ENCODE data around the gene DMXL2.

DNA sequence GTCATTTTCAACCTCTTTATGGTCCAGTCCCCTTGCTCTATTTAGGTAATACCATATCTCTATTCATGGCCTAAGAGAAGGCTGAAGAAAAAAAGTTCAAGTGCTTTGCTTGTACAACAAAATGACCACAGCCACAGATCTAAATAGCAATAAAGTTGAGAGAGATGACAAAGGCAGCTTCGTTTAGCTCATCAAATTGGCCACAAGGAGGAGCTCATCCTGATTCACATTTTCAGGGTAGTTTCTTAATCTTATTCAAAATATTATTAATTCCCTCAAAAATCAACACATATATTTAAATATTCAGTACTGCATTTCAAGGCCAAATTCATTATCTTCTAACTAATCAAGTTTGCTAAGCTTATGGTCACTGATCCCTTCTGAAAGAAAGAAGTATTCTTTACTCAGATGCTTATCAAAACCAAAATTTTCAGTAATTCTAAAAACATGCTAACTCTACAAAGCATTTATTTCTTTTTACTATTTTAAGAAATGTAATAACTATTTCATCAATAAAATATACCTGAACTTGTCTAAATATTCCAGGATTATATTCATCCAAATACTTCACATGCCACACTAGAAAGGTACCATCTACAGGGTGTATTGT lies 85.5 kb downstream of the DMXL2 start:
- TF ChIP-seq GATA2 (IDR thresholded peaks at IDR 0.05; ENCODE audit: low read depth, low read length) (no peak), GATA3 (IDR thresholded peaks at IDR 0.05; ENCODE audit: low read depth, low read length) (no peak)
